22Rv1 (cell line): ENCODE data around the gene TSEN34.
A peak's percentile ranks its signal among the peaks of the same experiment; 100 is the strongest.

ENCODE experiments used
- H3K27ac ChIP-seq: fragments of 450-650 bp; 2 replicates; pipeline ENCODE4 v1.5.1; 2017
- CTCF ChIP-seq: fragments of 450-650 bp; IDR thresholded peaks from 2 replicates; pipeline ENCODE4 v1.5.1; 2017; ENCODE audit warnings: mild to moderate bottlenecking
- ZFX ChIP-seq: fragments of 450-650 bp; IDR thresholded peaks from 2 replicates; pipeline ENCODE4 v1.6.1; 2017; ENCODE audit warnings: antibody characterized with exemption, borderline replicate concordance

Gene TSEN34

GRCh38 chr19:54172471-54173358, 18.4 kb upstream of the TSEN34 start, which contains the start of gene TMC4:
TSS of gene TMC4 (minus strand) at chr19:54173160. CDS start at chr19:54173117, 43 bp downstream.
- TF ChIP-seq CTCF (peak; percentile 67), ZFX (no peak)
- H3K27ac ChIP-seq, result peak within 1 kb of the TSS; percentile 90

GRCh38 chr19:54173359-54173699, 17.8 kb upstream of the TSEN34 start:
- H3K27ac ChIP-seq, result peak overlapping the region; percentile 90
- TF ChIP-seq ZFX (no peak), CTCF (no peak)

- TF ChIP-seq ZFX, result no peak
- no peak for TF ChIP-seq CTCF
- H3K27ac ChIP-seq, result peak overlapping the region; percentile 90
Observed at GRCh38 chr19:54173951-54174834, 16.9 kb upstream of the TSEN34 start.

- no peak for TF ChIP-seq CTCF
- no peak for TF ChIP-seq ZFX
- peak overlapping the region; percentile 26; the same call in 1 of the 2 replicates for H3K27ac ChIP-seq
Observed at GRCh38 chr19:54178581-54179261, 12.4 kb upstream of the TSEN34 start.

- TF ChIP-seq ZFX, result no peak
- no peak for TF ChIP-seq CTCF
- peak overlapping the region; percentile 26; the same call in 1 of the 2 replicates for H3K27ac ChIP-seq
Observed at GRCh38 chr19:54179262-54179852, 11.8 kb upstream of the TSEN34 start.

GRCh38 chr19:54179921-54180461, 11.1 kb upstream of the TSEN34 start:
- TF ChIP-seq CTCF, result no peak
- TF ChIP-seq ZFX, result no peak
- H3K27ac ChIP-seq, result no peak overlapping the region
